NCI-H446 (cell line): Measurements from ENCODE around the gene TASP1.
"Not testable (repeated sequence)": the region's sequence is repeated elsewhere in the genome, so short reads cannot be mapped to it uniquely, and the experiment has no call there.

Source experiments
- DNase-seq, 2 experiments: peaks; one replicate each; lab custom pipeline; 2025; lab: John Stamatoyannopoulos, UW

TASP1 gene

DNA sequence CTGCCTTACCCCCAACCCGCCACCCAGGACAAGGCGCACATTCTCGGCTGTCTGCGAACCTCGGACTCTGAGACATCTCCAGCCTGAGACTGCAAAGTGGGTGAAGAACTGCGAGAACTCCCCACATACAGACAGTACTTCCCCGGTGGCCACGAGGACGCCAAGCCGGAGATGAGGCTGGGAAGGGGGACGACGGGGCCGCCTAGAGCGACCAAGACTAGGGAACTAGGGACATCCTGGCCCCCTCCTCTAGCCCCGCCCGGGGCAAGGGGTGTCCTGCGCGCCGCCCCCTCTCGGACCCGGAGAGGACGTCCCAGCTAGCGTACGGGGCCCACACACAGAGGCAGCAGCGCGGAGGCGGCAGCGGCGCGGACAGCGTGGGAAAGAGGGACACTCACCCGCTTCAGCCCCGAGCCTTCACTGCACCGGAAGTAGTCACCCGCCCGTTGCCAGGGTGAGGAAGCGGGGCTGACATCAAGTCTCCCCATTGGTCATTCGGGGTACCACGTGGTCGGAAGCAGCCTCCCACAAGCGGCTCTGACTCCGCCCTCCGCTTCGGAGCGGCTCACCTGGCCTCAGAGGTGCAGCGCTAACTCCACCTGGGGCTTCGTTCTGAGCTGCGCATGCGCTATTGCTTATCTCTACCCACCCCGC lies at the start of gene TASP1:
TASP1 (minus strand) TSS at position 437 of the 654 bp plus-strand sequence. CDS start 8,854 bp downstream, outside the sequence.
- peak; percentile 87 to 92 for DNase-seq

DNA sequence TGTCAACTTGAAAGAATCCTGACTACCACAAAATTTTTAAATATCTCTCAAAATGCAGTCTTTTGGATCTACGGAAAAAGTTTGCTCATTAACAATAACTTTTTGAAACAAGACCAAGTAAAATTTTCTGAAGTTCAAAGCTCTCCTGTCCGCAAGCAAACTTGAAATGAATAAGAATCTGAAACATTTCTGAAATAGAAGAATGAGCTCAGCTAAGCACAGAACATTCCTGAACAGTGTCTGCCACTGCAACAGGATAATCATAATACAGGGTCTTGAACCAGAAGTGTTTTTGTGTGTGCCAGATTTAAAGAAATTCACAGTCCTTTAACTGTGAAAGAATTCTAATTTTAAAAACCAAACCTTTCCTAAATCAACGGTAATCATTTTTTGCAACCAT lies 49.1 kb upstream of the TASP1 start:
- no peak for DNase-seq

DNA sequence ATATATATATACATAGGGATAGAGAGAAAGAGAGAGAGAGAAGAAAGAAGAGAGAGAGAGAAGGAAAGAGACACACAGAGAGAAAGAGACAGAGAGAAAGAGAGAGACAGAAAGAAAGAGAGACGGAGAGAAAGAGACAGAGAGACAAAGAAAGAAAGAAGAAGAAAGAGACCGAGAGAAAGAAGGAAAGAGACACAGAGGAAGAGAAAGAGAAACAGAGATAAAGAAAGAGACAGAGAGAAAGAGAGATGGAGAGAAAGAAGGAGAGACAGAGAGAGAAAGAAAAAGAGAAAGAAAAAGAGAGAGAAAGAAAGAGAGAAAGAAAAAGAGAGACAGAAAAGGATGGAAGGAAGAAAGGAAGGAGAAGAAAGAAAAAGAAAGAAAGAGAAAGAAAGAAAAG lies 46.9 kb upstream of the TASP1 start:
- no peak for DNase-seq

- peak in 1 of 2 experiments; percentile 37 for DNase-seq
These were observed 46.0 kb upstream of the TASP1 start for GRCh38 chr20:13684566-13685222.

DNA sequence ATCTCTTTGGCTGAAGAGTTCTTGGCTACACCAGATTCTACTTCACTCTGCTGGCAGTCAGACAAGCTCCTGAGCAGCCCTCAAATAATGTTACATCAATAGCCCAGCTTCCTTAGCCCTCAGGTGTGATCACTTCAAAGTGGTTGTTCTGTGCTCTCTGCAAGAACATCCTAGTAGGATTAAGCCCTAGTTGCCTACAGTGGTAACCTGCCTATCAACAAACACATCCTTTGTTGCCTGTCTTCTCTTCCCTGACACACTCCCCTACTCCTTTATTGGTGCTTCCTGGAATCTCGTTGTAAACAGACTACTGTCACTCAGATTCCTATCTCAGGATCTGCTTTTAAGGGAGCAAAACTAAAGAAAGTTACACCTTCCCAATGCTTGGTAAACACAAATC lies 45.1 kb upstream of the TASP1 start:
- DNase-seq = no peak

- no peak for DNase-seq
These were observed 42.8 kb upstream of the TASP1 start for GRCh38 chr20:13681248-13682125.

GRCh38 chr20:13678944-13679343 lies 40.2 kb upstream of the TASP1 start:
- DNase-seq = no peak

DNA sequence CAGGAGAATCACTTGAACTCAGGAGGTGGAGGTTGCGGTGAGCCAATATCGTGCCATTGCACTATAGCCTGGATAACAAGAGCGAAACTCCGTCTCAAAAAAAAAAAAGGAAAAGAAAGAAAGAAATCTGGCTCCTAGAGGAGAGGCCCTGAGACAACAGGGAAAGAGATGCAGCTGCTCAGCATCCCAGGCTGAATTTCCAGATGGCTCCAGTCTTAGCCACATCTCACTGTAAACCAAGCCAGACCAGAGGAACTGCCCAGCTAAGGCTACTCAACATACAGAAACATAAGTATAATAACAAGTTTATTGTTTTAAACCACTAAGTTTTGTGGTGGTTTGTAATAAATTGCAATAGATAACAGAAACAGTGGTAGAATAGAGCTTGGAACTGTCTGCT lies 38.5 kb upstream of the TASP1 start:
- no peak for DNase-seq

DNA sequence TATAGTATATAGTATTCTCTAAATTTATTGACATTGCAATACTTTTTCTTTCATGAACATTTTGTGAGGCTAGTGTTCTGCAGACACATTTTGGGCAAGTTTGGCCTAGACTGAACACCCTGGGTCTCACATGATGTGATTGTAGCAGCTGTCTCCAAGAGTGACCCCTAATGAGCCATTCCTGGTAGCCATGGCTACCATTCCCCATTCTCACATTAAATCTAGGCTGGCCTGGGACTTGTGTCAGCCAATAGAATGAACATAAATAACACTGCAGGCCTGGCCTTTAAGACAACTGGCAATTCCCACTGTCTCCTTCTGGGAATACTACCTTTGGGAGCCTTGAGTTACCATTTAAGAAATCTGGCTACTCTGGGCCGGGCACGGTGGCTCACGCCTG lies 38.0 kb upstream of the TASP1 start:
- DNase-seq = no peak

GRCh38 chr20:13672690-13673089 lies 34.0 kb upstream of the TASP1 start:
- no peak for DNase-seq

DNA sequence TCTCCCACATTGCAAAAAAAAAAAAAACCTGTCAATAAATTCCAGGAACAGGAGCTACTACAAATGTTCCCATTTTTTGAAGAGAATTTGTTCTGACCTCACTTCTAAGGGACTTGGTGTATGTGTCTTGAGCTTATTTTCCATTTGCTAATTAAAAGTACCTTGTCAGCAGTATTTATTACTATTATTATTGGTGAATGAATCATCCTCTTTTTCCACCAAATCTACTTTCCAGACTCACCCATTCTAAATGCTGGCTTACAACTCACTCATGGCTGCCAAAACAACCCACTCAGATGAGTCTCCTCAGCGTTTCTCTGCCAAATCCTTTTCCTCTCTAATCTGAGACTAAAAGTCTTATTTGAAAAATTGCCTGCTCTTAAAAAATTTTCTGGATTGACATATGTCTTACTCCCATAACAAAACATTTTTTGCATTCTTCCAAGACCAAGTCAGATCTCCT lies 33.2 kb upstream of the TASP1 start:
- peak; percentile 57 to 86 for DNase-seq

DNA sequence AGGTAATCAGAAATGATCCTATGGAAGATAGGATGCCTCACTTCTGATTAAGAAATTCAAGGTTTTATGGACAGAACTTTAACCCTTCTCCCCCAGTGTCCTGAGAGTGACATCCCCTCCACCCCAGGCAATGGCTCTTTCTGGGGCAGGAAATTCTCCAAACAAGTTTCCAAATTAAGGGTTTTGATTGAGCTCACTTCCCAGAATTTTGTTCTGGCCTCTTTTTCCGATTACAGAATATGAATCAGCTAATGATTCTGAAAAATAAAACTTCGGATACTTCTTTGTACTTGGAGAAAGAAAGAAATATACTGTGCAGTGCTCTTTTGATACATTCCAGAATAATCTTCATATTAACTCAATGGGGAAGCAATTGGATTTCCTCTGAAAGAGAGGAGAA lies 32.8 kb upstream of the TASP1 start:
- no peak for DNase-seq

- no peak for DNase-seq
These were observed 31.4 kb upstream of the TASP1 start for GRCh38 chr20:13670160-13670559.

DNA sequence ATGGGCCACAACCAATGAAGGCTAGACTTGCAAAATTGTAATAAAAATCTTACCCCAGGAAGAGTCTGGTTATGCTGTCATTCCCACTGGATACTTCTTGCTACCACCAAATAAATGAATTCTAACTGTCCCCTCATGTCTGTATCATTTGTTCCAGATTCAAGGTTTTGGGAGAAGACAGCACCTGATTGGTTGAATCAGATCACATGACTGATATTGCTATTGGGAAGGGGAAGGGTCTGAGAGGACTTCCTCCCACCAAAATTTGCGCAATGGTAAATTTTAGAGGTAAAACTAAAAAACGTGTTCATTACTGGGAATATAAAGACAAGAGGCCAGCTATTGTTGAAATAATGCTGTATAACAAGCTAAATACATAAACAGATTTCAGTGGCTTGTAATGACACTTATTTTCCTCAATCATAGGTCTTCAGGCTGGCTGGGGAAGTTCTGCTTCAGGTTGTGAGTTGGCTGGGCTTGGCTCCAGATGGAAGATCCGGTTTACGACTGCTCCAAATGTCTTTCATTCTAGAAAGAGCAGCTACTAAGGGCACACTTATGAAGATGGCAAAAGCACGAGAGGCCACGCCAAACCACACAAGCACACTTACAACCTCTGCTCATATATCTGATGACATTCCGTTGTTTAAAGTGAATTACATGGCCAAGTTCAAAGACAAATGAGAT lies 27.1 kb upstream of the TASP1 start:
- DNase-seq = no peak

DNA sequence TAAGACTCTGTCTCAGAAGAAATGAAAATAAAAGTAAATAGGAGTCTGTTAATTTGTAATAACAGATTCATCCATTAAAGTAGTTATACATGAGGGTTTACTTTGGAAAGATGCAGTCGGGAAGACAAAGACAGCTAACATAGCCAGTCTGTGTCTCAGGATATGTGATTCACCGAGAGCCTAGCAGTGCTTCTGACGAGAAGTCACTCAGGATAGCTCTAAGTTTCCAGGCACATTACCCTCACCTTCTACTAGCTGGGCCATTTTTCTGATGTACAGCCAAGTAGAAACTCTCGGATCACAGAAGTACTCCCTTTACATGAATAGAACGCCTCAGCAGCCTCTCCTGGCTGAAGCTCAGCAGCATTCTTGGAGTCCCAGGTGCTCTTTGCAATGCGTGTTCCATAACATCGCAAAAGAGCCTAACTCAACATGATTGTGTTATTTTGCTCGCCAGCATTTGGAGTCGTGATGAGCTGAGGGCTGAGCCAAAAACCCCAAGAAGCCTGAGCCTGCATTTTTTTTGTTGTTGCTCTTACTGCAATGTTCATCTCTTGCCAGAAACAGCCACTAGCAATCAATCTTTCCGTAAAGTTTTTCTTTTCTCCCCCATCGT lies 22.4 kb upstream of the TASP1 start:
- DNase-seq = peak in 1 of 2 experiments; percentile 24

- no peak for DNase-seq
These were observed 20.6 kb upstream of the TASP1 start for GRCh38 chr20:13659288-13659687.

DNA sequence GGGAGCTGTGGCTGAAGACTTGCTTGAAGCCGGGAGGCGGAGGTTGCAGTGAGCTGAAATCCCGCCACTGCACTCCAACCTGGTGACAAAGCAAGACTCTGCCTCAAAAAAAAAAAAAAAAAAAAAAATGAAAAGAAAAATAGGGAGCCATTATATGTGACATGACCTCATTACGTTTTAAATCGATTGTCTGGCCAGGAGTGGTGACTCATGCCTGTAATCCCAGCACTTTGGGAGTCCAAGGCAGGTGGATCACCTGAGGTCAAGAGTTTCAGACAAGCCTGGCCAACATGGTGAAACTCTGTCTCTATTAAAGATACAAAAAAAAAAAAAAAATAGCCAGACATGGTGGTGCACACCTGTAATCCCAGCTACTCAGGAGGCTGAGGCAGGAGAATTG lies 19.3 kb upstream of the TASP1 start:
- not testable (repeated sequence) for DNase-seq

DNA sequence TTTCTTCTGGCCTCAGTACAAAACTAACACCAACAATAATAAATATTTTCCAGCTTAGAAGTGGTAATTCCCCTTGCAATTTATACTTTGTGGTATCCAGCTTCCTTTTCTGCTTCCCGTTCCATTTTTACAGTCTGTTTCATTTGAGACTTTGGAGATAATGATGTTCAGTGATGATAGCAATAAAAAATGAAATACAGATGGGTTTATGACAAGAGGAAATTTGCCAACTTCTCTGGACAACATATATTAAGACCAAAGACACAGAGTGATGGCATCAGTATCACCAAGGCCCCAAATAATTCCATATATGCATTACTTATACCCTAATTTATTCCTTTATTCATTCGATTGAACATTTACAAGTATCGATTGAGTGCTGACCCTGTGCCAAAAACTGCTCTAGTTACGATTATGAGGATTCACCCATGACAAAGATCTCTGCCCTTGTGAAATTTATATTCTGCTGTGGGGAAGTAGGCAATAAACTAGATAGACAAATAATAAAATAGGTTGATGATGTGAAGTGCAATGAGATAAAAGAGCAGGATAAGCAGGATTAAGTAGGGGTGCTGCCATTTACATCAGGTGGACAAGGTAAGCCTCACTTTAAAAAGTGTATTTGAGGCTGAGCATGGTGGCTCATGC lies 18.1 kb upstream of the TASP1 start:
- no peak for DNase-seq

DNA sequence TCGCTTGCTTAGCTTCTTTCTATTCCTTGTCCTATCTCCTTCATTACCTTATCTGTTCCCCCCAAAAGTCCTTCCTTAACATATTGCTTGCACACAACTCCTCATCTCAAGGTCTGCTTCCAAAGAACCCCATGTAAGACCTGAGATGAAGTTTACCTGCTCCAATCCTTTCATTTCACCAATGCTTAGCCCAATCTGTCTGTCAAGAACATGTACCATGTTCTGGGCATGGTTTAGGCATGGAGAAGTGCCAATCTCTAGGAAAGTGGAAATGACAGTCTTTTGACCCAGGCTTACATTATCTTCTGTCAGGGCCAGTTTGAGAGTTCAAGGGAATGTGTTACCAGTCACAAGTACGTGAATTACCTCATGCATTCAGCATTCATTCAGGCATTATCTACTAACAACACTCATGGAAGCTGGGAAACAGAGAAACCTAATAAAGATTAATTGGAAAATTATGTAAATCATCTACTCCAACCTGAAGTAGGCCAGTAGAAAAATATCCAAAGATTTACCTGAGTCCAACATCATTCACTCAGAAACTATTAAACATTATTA lies 15.8 kb upstream of the TASP1 start:
- no peak for DNase-seq

DNA sequence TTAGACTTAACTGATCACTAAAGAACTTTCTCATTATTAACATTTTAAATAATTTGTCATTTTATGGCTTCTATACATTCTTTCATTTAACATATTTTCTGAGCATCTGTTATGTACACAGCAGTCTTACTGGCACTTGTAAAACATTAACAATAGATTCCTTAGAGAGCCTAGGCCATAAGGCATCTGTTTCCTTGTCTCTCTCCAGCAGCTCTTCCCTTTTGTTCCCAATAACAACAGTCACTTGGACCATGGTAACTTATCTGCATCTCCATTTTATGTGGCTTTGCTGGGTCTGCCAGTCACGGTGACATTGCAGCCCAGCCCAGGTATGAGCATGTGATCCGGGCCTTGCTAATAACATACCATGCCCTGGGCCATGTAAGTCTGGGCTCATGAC lies 11.7 kb upstream of the TASP1 start:
- DNase-seq = no peak
